ENCODE measurements around the gene SFT2D3.

DNA sequence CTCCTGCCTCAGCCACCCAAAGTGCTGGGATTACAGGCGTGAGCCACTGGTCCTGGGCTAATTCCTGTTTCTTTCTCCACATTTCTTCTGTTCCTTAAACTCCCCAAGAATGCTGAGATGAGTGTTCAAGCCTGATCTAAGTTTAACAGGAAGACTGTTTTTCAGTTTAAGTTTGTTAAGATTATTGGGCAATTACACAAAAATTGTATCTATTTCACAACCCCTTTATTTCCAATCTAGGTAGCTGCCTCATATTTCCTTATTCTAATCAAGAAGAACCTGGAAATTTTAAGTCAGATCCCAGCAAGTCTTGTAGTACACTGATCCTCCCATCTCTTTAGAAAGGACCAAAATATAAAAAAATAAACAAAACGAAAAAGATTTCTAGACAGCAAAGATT, 11.7 kb downstream of the SFT2D3 start:
- TF ChIP-seq GATA3 (IDR thresholded peaks at IDR 0.05; ENCODE audit: low read depth, low read length): no peak
- no peak for TF ChIP-seq GATA2 (IDR thresholded peaks at IDR 0.05; ENCODE audit: low read depth, low read length)
